ENCODE measurements around the gene FDX2.

FDX2 gene

GRCh38 chr19:10299545-10300458 lies 16.0 kb downstream of the FDX2 start:
- DNase-seq: no peak

- no peak for DNase-seq
These were observed 19.8 kb downstream of the FDX2 start for GRCh38 chr19:10295847-10296591.

- DNase-seq: peak; percentile 63 to 67
These were observed 20.4 kb downstream of the FDX2 start for GRCh38 chr19:10295305-10295846.

GRCh38 chr19:10294368-10294697 lies 21.5 kb downstream of the FDX2 start:
- DNase-seq: no peak

DNA sequence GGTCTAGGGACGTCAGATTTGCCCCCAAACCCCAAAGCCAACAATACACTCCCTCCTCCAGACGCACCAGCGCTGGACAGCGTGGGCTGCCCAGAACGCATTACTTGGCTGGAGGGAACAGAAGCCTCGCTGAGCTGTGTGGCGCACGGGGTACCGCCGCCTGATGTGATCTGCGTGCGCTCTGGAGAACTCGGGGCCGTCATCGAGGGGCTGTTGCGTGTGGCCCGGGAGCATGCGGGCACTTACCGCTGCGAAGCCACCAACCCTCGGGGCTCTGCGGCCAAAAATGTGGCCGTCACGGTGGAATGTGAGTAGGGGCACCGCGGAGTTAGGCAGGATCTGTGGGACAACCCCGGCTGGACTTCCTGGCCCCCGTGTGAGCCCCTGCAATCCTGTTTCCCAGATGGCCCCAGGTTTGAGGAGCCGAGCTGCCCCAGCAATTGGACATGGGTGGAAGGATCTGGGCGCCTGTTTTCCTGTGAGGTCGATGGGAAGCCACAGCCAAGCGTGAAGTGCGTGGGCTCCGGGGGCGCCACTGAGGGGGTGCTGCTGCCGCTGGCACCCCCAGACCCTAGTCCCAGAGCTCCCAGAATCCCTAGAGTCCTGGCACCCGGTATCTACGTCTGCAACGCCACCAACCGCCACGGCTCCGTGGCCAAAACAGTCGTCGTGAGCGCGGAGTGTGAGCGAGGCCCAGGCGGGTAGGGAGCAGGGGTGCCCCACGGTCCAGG lies 22.0 kb downstream of the FDX2 start:
- no peak for DNase-seq

DNA sequence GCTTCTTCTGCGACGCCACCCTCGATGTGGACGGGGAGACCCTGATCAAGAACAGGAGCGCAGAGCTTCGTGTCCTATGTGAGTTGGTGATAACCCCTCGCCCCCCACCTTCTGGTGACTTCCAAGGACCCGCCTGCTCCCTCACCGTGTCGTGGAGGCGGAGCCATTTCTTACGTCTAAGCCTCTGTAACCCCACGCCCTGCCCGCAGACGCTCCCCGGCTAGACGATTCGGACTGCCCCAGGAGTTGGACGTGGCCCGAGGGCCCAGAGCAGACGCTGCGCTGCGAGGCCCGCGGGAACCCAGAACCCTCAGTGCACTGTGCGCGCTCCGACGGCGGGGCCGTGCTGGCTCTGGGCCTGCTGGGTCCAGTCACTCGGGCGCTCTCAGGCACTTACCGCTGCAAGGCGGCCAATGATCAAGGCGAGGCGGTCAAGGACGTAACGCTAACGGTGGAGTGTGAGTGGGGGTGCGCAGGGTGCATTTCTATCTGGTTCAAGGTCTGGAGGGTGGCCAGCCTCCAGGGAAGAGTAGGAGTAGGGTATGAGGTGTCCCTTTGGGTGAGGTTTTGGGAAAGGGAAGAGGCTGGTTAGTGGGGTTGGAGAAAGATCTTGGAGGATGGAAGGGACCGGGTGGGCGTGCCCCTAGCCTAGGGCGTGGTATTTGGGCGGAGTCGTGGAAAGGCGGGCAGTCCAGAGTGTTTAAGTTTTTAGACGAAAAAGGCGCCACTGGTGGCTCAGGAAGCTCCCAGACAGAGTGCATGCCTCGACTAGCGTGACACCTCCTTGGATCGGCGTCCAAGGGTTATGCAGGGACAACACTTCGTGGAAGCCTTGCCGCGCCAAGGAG lies 22.8 kb downstream of the FDX2 start:
- DNase-seq: no peak

DNA sequence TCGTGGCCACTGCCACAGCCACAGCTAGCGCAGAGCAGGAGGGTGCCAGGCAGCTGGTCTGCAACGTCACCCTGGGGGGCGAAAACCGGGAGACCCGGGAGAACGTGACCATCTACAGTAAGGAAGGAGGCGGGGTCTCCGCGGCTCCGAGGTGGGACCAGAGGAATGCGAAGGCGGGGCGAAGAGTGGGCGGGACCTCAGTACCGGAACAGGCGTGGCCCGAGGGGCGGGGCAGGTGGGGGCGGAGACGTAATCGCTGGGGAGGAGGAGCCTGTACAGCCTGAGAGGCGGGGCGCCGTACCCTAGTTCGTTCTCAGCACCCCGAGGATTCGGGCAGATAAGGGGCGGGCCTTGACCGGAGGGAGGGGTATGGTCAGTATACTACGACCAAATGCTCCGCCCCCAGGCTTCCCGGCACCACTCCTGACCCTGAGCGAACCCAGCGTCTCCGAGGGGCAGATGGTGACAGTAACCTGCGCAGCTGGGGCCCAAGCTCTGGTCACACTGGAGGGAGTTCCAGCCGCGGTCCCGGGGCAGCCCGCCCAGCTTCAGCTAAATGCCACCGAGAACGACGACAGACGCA lies 23.5 kb downstream of the FDX2 start:
- peak; percentile 55 to 56 for DNase-seq

- DNase-seq: no peak
These were observed 24.1 kb downstream of the FDX2 start for GRCh38 chr19:10291554-10292205.

DNA sequence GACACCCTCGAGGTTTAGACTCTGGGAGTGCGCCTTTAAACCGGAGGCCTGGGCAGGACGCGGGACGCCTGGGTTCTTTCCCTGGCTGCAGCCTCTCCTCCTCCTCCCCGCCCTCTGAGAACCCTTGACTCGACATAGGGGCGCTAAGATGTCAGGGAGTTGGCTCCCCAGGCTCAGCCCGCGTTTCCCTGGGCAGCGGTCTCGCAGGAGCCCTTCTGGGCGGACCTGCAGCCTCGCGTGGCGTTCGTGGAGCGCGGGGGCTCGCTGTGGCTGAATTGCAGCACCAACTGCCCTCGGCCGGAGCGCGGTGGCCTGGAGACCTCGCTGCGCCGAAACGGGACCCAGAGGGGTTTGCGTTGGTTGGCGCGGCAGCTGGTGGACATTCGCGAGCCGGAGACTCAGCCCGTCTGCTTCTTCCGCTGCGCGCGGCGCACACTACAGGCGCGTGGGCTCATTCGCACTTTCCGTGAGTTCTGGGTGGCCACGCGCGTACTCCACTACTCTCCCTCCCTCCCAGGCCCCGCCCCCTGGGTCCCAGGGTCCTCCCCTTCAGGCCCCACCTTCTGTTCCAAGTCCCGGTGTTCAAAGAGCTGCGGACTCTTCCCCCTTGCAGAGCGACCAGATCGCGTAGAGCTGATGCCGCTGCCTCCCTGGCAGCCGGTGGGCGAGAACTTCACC lies 24.8 kb downstream of the FDX2 start:
- DNase-seq: peak; percentile 54 to 61

DNA sequence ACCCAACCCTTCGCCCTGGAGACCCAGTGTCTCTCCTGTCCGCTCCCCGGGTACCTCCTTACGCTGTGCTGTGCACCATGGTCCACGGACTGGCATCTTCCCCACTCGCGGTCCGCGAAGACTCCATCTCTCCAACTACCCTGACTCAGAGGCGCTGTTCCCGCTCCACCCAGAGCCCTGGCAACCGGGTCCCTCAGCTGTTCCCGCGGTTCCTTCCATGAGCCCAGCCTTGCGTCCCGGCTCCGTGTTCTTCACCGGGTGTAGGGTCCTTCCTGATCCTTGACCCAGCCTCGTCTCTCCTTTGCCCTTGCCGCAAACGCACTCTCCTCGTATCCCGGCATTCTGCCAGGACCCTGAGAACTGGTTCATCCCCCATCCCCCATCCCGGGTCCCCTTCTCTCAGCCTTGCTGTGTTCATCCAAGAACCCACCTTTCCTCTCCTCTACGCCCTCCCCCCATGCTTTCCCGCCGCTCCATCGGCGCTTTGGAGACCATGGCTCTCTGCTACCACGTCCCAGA lies 25.4 kb downstream of the FDX2 start:
- no peak for DNase-seq

- DNase-seq: peak; percentile 65 to 69
These were observed 25.9 kb downstream of the FDX2 start, which contains the start of gene ICAM5 for GRCh38 chr19:10289836-10290356. ICAM5 (plus strand) TSS chr19:10289952; CDS start chr19:10290044, 92 bp downstream.

- peak; percentile 56 to 61 for DNase-seq
These were observed 26.5 kb downstream of the FDX2 start for GRCh38 chr19:10289167-10289835.

GRCh38 chr19:10288662-10289166 lies 27.1 kb downstream of the FDX2 start:
- DNase-seq: no peak

DNA sequence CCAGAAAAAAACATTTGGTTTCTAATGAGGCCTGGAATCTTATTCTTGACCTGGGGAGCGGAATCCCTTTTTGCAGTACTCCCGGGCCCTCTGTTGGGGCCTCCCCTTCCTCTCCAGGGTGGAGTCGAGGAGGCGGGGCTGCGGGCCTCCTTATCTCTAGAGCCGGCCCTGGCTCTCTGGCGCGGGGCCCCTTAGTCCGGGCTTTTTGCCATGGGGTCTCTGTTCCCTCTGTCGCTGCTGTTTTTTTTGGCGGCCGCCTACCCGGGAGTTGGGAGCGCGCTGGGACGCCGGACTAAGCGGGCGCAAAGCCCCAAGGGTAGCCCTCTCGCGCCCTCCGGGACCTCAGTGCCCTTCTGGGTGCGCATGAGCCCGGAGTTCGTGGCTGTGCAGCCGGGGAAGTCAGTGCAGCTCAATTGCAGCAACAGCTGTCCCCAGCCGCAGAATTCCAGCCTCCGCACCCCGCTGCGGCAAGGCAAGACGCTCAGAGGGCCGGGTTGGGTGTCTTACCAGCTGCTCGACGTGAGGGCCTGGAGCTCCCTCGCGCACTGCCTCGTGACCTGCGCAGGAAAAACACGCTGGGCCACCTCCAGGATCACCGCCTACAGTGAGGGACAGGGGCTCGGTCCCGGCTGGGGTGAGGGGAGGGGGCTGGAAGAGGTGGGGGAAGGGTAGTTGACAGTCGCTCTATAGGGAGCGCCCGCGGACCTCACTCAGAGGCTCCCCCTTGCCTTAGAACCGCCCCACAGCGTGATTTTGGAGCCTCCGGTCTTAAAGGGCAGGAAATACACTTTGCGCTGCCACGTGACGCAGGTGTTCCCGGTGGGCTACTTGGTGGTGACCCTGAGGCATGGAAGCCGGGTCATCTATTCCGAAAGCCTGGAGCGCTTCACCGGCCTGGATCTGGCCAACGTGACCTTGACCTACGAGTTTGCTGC lies 28.7 kb downstream of the FDX2 start, which contains the start of gene ICAM4:
TSS of gene ICAM4 (plus strand) at position 153 of the 935 bp plus-strand sequence. CDS start at position 211, 58 bp downstream.
- no peak for DNase-seq

- DNase-seq: no peak
These were observed 30.4 kb downstream of the FDX2 start for GRCh38 chr19:10285393-10285792.

DNA sequence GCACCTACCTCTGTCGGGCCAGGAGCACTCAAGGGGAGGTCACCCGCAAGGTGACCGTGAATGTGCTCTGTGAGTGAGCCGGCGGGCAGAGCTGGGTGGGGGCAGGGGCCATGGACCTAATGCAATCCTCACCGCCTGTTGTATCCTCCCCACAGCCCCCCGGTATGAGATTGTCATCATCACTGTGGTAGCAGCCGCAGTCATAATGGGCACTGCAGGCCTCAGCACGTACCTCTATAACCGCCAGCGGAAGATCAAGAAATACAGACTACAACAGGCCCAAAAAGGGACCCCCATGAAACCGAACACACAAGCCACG lies 30.9 kb downstream of the FDX2 start:
- DNase-seq: no peak

GRCh38 chr19:10284065-10284959 lies 31.5 kb downstream of the FDX2 start:
- DNase-seq: no peak
